HG03469 (cell line): ENCODE data around the gene KIAA1328.
"Not testable (repeated sequence)": the region's sequence is repeated elsewhere in the genome, so short reads cannot be mapped to it uniquely, and the experiment has no call there.

ENCODE experiments used
- ATAC-seq: cut with Tn5 transposase; IDR thresholded peaks from one replicate; pipeline ENCODE4 v1.9.1; 2021; ENCODE audit warnings: mild to moderate bottlenecking, moderate library complexity, moderate number of reproducible peaks; ENCODE audit not compliant: unreplicated experiment

Gene KIAA1328

GRCh38 chr18:36879796-36880195, 50.9 kb downstream of the KIAA1328 start:
- ATAC-seq, result not testable (repeated sequence)

DNA sequence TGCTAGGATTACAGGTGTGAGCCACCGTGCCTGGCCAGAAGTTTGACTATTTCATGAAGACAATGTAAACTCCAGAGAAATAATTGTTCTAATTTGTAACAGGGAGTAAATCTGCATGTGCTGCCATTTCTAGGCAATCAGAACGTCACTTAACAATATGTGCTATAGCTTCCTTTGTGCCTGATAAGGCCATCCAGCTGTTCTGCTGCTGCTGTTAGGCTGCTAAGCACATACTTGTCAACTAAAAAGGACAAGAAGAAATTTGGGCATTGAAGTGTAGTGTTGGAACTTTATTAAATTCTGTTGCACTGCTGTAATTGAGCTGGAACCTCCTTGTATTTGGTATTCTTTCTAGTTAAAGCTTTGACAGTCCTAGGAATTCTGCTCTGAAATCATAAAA, 57.1 kb downstream of the KIAA1328 start:
- no peak for ATAC-seq

- no peak for ATAC-seq
Observed at GRCh38 chr18:36887114-36887513, 58.2 kb downstream of the KIAA1328 start.

DNA sequence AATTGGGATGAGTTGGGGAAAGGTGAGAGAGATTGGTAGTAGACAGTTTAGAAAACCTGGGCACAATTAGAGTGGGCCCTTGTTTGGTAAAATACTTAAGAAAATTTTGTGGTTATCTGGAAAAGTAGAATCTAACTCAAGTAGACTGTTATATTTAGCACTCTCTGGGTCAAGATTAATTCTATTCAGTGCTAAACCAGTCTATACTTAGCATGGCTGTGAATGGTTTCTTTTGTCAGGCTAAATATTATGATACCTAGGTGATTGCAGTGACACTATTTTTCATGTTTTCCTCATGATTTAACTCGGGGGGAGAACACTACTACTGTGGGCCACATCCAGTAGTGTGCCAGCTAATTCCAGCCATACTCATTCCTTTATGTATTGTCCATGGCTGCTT, 58.9 kb downstream of the KIAA1328 start:
- ATAC-seq, result no peak

GRCh38 chr18:36888778-36889177, 59.9 kb downstream of the KIAA1328 start:
- no peak for ATAC-seq

GRCh38 chr18:36889321-36889720, 60.4 kb downstream of the KIAA1328 start:
- ATAC-seq, result no peak

GRCh38 chr18:36889742-36890141, 60.8 kb downstream of the KIAA1328 start:
- ATAC-seq, result no peak

- no peak for ATAC-seq
Observed at GRCh38 chr18:36890598-36890997, 61.7 kb downstream of the KIAA1328 start.

GRCh38 chr18:36893227-36893626, 64.3 kb downstream of the KIAA1328 start:
- ATAC-seq, result no peak

GRCh38 chr18:36895606-36896005, 66.7 kb downstream of the KIAA1328 start:
- no peak for ATAC-seq

GRCh38 chr18:36897253-36897652, 68.3 kb downstream of the KIAA1328 start:
- no peak for ATAC-seq

DNA sequence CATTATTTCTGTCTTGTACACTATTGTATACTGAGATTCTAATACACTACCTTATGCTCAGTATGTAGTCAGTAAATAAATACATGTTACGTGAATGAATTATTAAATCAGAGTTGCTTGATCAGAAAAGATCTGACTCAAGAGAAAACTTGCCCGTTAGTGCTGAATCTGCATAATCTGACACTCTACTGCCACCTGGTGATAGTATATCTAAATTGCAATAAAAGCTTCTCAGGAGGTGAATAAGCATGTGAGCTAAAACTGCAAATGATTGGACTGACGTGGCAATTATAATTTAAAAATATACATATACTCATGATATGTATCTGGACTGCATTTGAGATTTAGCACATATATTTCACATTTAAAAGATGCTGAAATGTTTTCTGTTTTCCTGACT, 70.4 kb downstream of the KIAA1328 start:
- no peak for ATAC-seq

DNA sequence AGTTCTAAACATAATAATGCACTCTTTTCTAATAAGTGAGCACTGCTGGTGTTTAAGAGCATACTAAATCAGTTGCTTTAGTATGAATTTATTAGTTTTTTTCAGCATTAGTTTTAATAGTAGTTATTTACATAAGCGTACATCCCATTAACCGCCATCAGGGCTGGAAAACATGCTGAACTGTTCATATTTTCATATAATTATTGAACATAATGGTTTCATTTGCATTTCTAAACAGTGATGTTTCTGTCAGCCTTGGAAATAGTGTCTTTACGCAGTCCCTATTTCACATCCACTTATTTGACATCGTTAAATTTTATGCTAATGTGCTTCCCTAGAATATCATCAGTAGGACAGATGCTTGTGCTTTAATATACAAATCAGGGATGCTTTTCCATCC, 71.5 kb downstream of the KIAA1328 start:
- ATAC-seq, result no peak

DNA sequence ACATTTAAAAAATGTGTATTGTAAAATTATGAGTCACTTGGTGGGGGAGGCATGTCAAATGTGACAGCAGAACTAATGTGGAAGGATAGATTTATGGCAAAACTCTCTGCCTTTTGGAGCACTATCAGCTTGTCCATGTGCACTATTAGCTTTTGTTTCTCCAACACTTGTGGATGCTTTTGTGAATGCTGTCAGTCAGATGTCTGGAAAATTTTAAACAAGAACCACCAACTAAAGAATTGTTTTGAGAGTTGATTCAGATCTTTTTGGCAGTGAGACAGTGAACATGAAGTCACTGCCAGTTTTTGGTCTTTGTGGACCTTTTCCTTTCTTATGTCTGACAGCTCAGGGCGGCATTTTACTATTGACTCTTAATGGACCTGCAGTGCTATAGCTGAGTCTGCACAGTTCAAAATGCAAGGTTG, 72.4 kb downstream of the KIAA1328 start:
- ATAC-seq, result no peak

GRCh38 chr18:36903215-36903928, 74.4 kb downstream of the KIAA1328 start:
- no peak for ATAC-seq

GRCh38 chr18:36905571-36905970, 76.6 kb downstream of the KIAA1328 start:
- ATAC-seq, result no peak

- not testable (repeated sequence) for ATAC-seq
Observed at GRCh38 chr18:36909282-36909681, 80.4 kb downstream of the KIAA1328 start.

DNA sequence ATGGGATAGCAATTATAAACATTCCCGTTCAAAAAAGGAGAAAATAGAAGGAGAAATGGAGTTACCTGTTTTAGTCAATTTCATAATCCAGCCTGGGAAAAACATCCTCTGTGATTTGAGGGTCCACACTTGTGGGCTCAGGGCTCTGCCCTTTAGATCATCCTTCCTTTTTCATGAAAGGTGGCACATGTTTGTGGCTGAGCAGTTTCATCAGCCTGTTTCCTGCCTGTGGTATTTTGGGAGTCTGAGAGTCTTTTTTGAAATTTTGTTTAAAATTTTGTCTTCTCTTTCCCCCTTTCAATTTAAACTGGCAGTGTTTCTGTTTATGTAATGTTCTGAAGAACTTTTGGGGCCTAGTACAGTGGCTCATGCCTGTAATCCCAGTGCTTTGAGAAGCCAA, 84.0 kb downstream of the KIAA1328 start:
- ATAC-seq, result no peak

GRCh38 chr18:36917907-36918306, 89.0 kb downstream of the KIAA1328 start:
- no peak for ATAC-seq

GRCh38 chr18:36929601-36930000, 100.7 kb downstream of the KIAA1328 start:
- ATAC-seq, result no peak

GRCh38 chr18:36931106-36931505, 102.2 kb downstream of the KIAA1328 start:
- no peak for ATAC-seq

GRCh38 chr18:36933552-36933951, 104.6 kb downstream of the KIAA1328 start:
- ATAC-seq, result no peak

DNA sequence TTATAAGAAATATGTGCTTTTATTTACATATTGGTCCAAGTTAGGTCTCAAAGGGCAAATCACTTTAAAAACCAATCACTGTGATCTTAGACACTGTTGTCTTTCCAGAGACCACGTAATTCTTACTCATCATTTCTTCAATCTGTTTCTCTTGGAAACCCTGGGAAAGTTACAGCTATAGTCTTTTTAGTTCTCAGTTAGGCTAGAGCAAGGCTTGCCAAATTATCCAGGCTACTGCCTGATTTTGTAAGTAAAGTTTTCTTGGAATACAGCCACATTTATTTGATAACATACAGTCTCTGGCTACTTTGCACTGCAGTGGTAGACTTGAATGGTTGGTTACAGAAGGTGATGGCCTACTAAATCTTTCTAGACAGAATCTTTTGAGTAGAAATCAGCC, 106.0 kb downstream of the KIAA1328 start:
- ATAC-seq, result no peak
